RKO (cell line): ENCODE results near the gene BPIFA1.

Experiments used
- DNase-seq: peaks from one replicate; pipeline ENCODE4 v3.0.0-alpha.2; 2016; ENCODE audit warnings: low spot score

Gene BPIFA1

GRCh38 chr20:33240923-33241322, 5.1 kb downstream of the BPIFA1 start:
- DNase-seq = no peak

GRCh38 chr20:33242319-33243100, 6.7 kb downstream of the BPIFA1 start:
- DNase-seq = no peak

- DNase-seq = no peak
Observed at GRCh38 chr20:33246077-33246476, 10.3 kb downstream of the BPIFA1 start.

GRCh38 chr20:33249456-33249855, 13.7 kb downstream of the BPIFA1 start:
- DNase-seq = no peak

- no peak for DNase-seq
Observed at GRCh38 chr20:33250666-33251065, 14.9 kb downstream of the BPIFA1 start.

GRCh38 chr20:33251496-33251895, 15.7 kb downstream of the BPIFA1 start:
- DNase-seq = no peak

- DNase-seq = no peak
Observed at GRCh38 chr20:33252460-33252859, 16.7 kb downstream of the BPIFA1 start.

GRCh38 chr20:33255005-33255404, 19.2 kb downstream of the BPIFA1 start:
- no peak for DNase-seq

GRCh38 chr20:33257237-33257636, 21.4 kb downstream of the BPIFA1 start:
- DNase-seq = no peak

- DNase-seq = no peak
Observed at GRCh38 chr20:33259371-33259770, 23.6 kb downstream of the BPIFA1 start.

GRCh38 chr20:33261465-33261864, 25.7 kb downstream of the BPIFA1 start:
- no peak for DNase-seq

GRCh38 chr20:33262658-33263065, 26.9 kb downstream of the BPIFA1 start:
- DNase-seq = peak; percentile 73

GRCh38 chr20:33263784-33264183, 28.0 kb downstream of the BPIFA1 start:
- no peak for DNase-seq

- no peak for DNase-seq
Observed at GRCh38 chr20:33267701-33268100, 31.9 kb downstream of the BPIFA1 start.

GRCh38 chr20:33272155-33272873, 36.5 kb downstream of the BPIFA1 start:
- no peak for DNase-seq

GRCh38 chr20:33273117-33273851, 37.5 kb downstream of the BPIFA1 start:
- no peak for DNase-seq

- no peak for DNase-seq
Observed at GRCh38 chr20:33275215-33275614, 39.4 kb downstream of the BPIFA1 start.

GRCh38 chr20:33275871-33276270, 40.1 kb downstream of the BPIFA1 start:
- no peak for DNase-seq

GRCh38 chr20:33276303-33277113, 40.7 kb downstream of the BPIFA1 start:
- DNase-seq = no peak

GRCh38 chr20:33277471-33278441, 42.0 kb downstream of the BPIFA1 start:
- no peak for DNase-seq

GRCh38 chr20:33278700-33279099, 42.9 kb downstream of the BPIFA1 start:
- no peak for DNase-seq
